GM19324 (cell line): ENCODE data around the gene DAND5.

Experiments used
- ATAC-seq: cut with Tn5 transposase; IDR thresholded peaks from one replicate; pipeline ENCODE4 v1.9.1; 2021; ENCODE audit warnings: mild to moderate bottlenecking, moderate library complexity; ENCODE audit not compliant: unreplicated experiment, low FRiP score

The DAND5 gene

DNA sequence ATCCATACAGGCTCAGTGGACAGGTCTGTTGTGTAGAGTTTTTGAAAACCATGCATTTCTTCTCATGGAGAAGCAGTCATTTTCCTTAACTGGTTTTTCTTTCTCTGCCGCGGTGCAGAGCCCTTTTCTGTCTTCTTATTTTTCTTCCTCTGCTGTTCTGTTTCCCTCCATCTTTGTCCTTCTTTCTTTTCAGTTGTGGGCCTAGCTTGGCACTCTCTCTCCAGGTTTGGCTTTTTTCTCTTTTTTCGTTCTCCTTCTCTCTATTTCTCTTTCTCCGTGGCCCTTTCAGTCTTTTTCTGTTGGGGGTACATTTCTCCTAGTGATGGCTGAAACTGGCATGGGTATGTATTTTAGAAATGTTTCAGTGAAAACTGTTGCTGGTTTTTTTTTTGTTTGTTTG, 50.0 kb downstream of the DAND5 start:
- ATAC-seq, result no peak

- no peak for ATAC-seq
These were observed 50.6 kb downstream of the DAND5 start for GRCh38 chr19:13020002-13020414.

DNA sequence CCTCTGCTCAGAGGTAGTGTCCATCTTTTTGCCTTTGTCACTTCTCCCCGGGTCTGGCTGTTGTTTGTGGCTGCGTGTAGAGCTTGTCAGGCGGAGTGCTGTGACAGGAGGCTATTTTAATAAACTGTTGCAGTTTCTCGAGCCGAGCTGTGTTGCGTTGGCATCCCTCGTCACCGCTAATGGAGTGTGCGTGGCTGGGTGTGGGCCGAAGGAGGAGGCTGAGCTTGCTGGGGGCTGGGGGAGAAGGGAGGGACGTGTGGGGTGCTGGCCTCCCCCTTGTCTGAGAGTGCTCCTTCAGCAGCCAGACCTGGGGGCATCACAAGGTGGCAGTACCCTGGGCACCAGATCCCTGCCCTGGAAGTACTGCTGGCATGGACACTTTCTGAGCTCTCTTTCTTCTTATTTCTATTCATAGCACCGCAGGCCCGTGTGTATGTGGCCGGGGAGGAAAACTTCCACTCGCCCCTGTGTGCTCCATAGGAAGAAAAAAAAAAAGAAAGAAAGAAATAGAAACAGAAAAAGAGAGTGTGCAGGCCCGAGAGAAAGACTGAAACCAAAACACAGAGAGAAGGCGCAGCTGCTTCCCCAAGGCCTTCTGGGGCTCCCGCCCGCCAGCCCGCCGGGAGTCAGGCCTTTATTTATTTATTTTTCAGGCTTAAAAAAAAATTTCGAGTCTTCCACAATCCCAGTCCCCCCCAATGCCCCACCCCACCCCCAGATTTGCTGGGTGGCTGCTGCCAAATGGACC, 52.9 kb downstream of the DAND5 start:
- ATAC-seq, result no peak

GRCh38 chr19:13022859-13023636, 53.7 kb downstream of the DAND5 start:
- no peak for ATAC-seq

- ATAC-seq, result no peak
These were observed 54.3 kb downstream of the DAND5 start for GRCh38 chr19:13023656-13024055.
